ENCODE measurements around the gene TEAD4.
"Not testable (repeated sequence)": the region's sequence is repeated elsewhere in the genome, so short reads cannot be mapped to it uniquely, and the experiment has no call there.

DNA sequence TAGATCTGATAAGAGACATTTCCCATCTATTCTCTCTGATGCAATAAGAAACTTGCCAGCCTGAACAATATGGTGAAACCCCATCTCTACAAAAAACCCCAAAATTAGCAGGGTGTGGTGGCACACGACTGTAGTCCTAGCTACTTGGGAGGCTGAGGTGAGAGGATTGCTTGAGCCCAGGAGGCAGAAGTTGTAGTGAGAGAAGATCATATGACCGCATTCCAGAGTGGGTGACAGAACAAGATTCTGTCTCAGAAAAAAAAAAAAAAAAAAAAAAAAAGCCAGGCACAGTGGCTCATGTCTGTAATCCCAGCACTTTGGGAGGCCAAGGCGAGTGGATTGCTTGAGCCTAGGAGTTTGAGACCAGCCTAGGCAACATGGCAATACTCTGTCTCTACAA, 106.6 kb downstream of the TEAD4 start:
- TF ChIP-seq, protein P1, sequence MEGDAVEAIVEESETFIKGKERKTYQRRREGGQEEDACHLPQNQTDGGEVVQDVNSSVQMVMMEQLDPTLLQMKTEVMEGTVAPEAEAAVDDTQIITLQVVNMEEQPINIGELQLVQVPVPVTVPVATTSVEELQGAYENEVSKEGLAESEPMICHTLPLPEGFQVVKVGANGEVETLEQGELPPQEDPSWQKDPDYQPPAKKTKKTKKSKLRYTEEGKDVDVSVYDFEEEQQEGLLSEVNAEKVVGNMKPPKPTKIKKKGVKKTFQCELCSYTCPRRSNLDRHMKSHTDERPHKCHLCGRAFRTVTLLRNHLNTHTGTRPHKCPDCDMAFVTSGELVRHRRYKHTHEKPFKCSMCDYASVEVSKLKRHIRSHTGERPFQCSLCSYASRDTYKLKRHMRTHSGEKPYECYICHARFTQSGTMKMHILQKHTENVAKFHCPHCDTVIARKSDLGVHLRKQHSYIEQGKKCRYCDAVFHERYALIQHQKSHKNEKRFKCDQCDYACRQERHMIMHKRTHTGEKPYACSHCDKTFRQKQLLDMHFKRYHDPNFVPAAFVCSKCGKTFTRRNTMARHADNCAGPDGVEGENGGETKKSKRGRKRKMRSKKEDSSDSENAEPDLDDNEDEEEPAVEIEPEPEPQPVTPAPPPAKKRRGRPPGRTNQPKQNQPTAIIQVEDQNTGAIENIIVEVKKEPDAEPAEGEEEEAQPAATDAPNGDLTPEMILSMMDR (conservative IDR thresholded peaks at IDR 0.05 in 1 of 2, IDR thresholded peaks at IDR 0.05 in 1 of 2; ENCODE audit: extremely low read depth in 1 of 2, insufficient read depth in 1 of 2, low read depth in 1 of 2, low read length in 2 of 2): not testable (repeated sequence)
- TF ChIP-seq EZH2 (IDR thresholded peaks at IDR 0.05; ENCODE audit: borderline replicate concordance, low read length): not testable (repeated sequence)

All from mammary epithelial cell (primary cell).